IMR-90 (cell line): ENCODE measurements around the gene SSBP3.

ENCODE experiments used
- BHLHE40 ChIP-seq: fragments of 150-350 bp; IDR thresholded peaks from 2 replicates; pipeline ENCODE4 v1.6.1; 2016; ENCODE audit warnings: mild to moderate bottlenecking, low read depth, low read length
- CEBPB ChIP-seq: IDR thresholded peaks from 2 replicates; pipeline ENCODE4 v1.6.1; 2012; ENCODE audit warnings: low read depth, low read length, improper control_type of control experiment
- CHD1 ChIP-seq: IDR thresholded peaks from 2 replicates; pipeline ENCODE4 v1.6.1; 2012; ENCODE audit warnings: low read depth, low read length, improper control_type of control experiment
- MAFK ChIP-seq: IDR thresholded peaks from 2 replicates; pipeline ENCODE4 v1.6.1; 2012; ENCODE audit warnings: low read depth, low read length, improper control_type of control experiment
- MXI1 ChIP-seq: IDR thresholded peaks from 2 replicates; pipeline ENCODE4 v1.6.1; 2012; ENCODE audit warnings: low read depth, mild to moderate bottlenecking, low read length, moderate library complexity, borderline replicate concordance
- POLR2A ChIP-seq: IDR thresholded peaks from 2 replicates; pipeline ENCODE4 v1.6.1; 2012; ENCODE audit warnings: mild to moderate bottlenecking, low read depth, low read length
- RAD21 ChIP-seq: IDR thresholded peaks from 2 replicates; pipeline ENCODE4 v1.6.1; 2012; ENCODE audit warnings: low read length, improper control_type of control experiment
- RCOR1 ChIP-seq: IDR thresholded peaks from 2 replicates; pipeline ENCODE4 v1.6.1; 2012; ENCODE audit warnings: mild to moderate bottlenecking, low read length, improper control_type of control experiment; ENCODE audit not compliant: insufficient replicate concordance
- RFX5 ChIP-seq: IDR thresholded peaks from 2 replicates; pipeline ENCODE4 v1.8.0; 2012; ENCODE audit warnings: low read depth, mild to moderate bottlenecking, low read length, moderate library complexity
- SMC3 ChIP-seq: fragments of 150-350 bp; IDR thresholded peaks from 2 replicates; pipeline ENCODE4 v1.6.1; 2016; ENCODE audit warnings: low read depth, mild to moderate bottlenecking, antibody characterized with exemption, low read length, moderate library complexity
- TF ChIP-seq, protein P1 (sequence below): conservative IDR thresholded peaks from 2 replicates; pipeline ENCODE4 v1.5.1; 2012; ENCODE audit warnings: mild to moderate bottlenecking, low read depth, low read length, improper control_type of control experiment
- TF ChIP-seq, protein P2 (sequence below): fragments of 150-350 bp; IDR thresholded peaks from 2 replicates; pipeline ENCODE4 v1.6.1; 2016; ENCODE audit warnings: low read depth, mild to moderate bottlenecking, low read length, moderate library complexity, borderline replicate concordance
- TF ChIP-seq, protein P3 (sequence below): fragments of 150-350 bp; IDR thresholded peaks from 2 replicates; pipeline ENCODE4 v1.6.1; 2017; ENCODE audit warnings: mild to moderate bottlenecking, antibody characterized with exemption, low read length, low read depth

DNA sequence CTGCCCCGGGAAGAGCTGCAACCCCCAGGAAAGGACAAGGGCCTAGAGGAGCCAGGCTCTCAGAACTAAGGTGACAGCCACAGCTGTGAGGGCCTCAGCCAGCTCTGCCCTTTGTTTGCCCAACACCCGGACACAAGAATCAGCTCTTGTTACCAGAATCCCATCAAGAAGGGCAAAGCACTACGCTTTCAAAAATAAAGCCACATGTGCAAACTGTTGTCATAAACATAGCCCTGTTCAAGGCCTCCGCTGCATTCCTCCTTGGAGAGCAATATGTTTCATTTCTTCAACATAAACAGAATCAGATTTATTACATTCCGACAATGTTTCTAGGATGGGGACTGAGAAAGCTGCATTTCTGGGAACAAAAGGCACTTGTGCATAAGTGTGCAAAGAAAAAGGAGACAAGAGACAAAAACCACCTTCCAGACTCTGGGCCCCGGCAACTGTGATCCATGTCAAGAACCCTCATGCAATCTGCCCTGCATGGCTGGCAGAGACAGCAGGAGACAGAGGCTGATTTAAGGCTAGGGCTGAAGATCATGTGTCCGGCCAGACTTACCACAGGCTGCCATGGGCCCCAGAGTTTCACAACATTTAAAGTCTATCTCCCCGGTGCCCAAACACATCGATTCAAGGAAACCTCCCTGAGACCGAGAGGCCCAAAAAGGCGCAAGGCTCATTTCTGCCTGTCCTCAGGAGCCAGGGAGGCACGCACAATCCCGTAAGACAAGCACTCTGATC lies 71.0 kb downstream of the SSBP3 start:
- TF ChIP-seq POLR2A = no peak
- TF ChIP-seq, protein P1, sequence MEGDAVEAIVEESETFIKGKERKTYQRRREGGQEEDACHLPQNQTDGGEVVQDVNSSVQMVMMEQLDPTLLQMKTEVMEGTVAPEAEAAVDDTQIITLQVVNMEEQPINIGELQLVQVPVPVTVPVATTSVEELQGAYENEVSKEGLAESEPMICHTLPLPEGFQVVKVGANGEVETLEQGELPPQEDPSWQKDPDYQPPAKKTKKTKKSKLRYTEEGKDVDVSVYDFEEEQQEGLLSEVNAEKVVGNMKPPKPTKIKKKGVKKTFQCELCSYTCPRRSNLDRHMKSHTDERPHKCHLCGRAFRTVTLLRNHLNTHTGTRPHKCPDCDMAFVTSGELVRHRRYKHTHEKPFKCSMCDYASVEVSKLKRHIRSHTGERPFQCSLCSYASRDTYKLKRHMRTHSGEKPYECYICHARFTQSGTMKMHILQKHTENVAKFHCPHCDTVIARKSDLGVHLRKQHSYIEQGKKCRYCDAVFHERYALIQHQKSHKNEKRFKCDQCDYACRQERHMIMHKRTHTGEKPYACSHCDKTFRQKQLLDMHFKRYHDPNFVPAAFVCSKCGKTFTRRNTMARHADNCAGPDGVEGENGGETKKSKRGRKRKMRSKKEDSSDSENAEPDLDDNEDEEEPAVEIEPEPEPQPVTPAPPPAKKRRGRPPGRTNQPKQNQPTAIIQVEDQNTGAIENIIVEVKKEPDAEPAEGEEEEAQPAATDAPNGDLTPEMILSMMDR = no peak
- TF ChIP-seq MXI1 = peak; percentile 88
- TF ChIP-seq CHD1 = no peak
- TF ChIP-seq, protein P2, sequence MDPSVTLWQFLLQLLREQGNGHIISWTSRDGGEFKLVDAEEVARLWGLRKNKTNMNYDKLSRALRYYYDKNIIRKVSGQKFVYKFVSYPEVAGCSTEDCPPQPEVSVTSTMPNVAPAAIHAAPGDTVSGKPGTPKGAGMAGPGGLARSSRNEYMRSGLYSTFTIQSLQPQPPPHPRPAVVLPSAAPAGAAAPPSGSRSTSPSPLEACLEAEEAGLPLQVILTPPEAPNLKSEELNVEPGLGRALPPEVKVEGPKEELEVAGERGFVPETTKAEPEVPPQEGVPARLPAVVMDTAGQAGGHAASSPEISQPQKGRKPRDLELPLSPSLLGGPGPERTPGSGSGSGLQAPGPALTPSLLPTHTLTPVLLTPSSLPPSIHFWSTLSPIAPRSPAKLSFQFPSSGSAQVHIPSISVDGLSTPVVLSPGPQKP = no peak
- peak; percentile 77 for TF ChIP-seq CEBPB
- no peak for TF ChIP-seq MAFK
- no peak for TF ChIP-seq RCOR1
- TF ChIP-seq RFX5 = no peak
- TF ChIP-seq SMC3 = 0 out of 2 replicates have a peak, but pooled peaks have one; percentile 1
- TF ChIP-seq, protein P3, sequence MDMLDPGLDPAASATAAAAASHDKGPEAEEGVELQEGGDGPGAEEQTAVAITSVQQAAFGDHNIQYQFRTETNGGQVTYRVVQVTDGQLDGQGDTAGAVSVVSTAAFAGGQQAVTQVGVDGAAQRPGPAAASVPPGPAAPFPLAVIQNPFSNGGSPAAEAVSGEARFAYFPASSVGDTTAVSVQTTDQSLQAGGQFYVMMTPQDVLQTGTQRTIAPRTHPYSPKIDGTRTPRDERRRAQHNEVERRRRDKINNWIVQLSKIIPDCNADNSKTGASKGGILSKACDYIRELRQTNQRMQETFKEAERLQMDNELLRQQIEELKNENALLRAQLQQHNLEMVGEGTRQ = no peak
- no peak for TF ChIP-seq BHLHE40
- no peak for TF ChIP-seq RAD21
